CD14-positive monocyte (primary cell): ENCODE results near the gene FDX2. TPM values are rescaled to one million over a fixed set of nuclear protein-coding genes. Genes with fewer than 3 reads are reported as not detected.

Experiments
- DNase-seq, 3 donors: peaks; one replicate each; pipeline ENCODE4 v3.0.0-alpha.2; 2011 to 2022
- H2AFZ ChIP-seq: 2 replicates; pipeline ENCODE4 v1.6.0; 2012; ENCODE audit warnings: mild to moderate bottlenecking, low read depth, low read length, inconsistent platforms; ENCODE audit not compliant: insufficient read depth, poor library complexity, severe bottlenecking
- H3K27ac ChIP-seq, 2 donors: 1 replicate in 1 of 2; 2 replicates in 1 of 2; pipeline ENCODE4 v1.5.1; 2012 to 2013; ENCODE audit warnings: low read length in 2 of 2, control low read depth in 1 of 2, inconsistent platforms in 1 of 2, low read depth in 1 of 2, mild to moderate bottlenecking in 1 of 2
- H3K27me3 ChIP-seq, 2 donors: one replicate each; pipeline versions ENCODE4 v1.6.0 to v1.6.1; 2011 to 2013; ENCODE audit warnings: low read length in 2 of 2; ENCODE audit not compliant: control insufficient read depth in 2 of 2, insufficient read depth in 2 of 2
- H3K36me3 ChIP-seq, 2 donors: replicated peaks in 1 of 2; 1 replicate in 1 of 2; 2 replicates in 1 of 2; pipeline versions ENCODE4 v1.5.1 to v1.6.1; 2012 to 2013; ENCODE audit warnings: low read length in 2 of 2, control low read depth in 1 of 2, inconsistent platforms in 1 of 2, mild to moderate bottlenecking in 1 of 2; ENCODE audit not compliant: insufficient read depth in 2 of 2, control insufficient read depth in 1 of 2
- H3K4me1 ChIP-seq, 2 donors: 1 replicate in 1 of 2; 2 replicates in 1 of 2; pipeline versions ENCODE4 v1.5.1 to v1.6.1; 2012 to 2013; ENCODE audit warnings: low read length in 2 of 2, control low read depth in 1 of 2, inconsistent platforms in 1 of 2, mild to moderate bottlenecking in 1 of 2, moderate library complexity in 1 of 2; ENCODE audit not compliant: insufficient read depth in 2 of 2, control insufficient read depth in 1 of 2
- H3K4me2 ChIP-seq: replicated peaks from 2 replicates; pipeline ENCODE3; 2012; ENCODE audit warnings: low read length, moderate library complexity, mild to moderate bottlenecking; ENCODE audit not compliant: poor library complexity, severe bottlenecking; ENCODE audit errors: extremely low read depth
- H3K4me3 ChIP-seq, 3 experiments: fragments of 200-600 bp in 1 of 3; sonication (generic) in 1 of 3; replicated peaks in 1 of 3; 1 replicate in 2 of 3; 2 replicates in 1 of 3; pipeline ENCODE4 v1.5.1; 2011 to 2013; ENCODE audit warnings: low read length in 3 of 3, mild to moderate bottlenecking in 3 of 3, control low read depth in 2 of 3, low read depth in 2 of 3, inconsistent platforms in 1 of 3, moderate library complexity in 1 of 3
- H3K79me2 ChIP-seq: 2 replicates; pipeline ENCODE4 v1.6.0; 2012; ENCODE audit warnings: mild to moderate bottlenecking, control low read depth, inconsistent platforms, low read length, moderate library complexity; ENCODE audit not compliant: insufficient read depth
- H3K9ac ChIP-seq: 2 replicates; pipeline ENCODE4 v1.6.0; 2017; ENCODE audit warnings: low read length, mild to moderate bottlenecking; ENCODE audit not compliant: insufficient read depth, poor library complexity, severe bottlenecking
- H3K9me3 ChIP-seq, 2 donors: replicated peaks in 1 of 2; 1 replicate in 1 of 2; 2 replicates in 1 of 2; pipeline versions ENCODE4 v1.5.1 to v1.6.1; 2012 to 2013; ENCODE audit warnings: low read length in 2 of 2, control low read depth in 1 of 2; ENCODE audit not compliant: control insufficient read depth in 1 of 2, insufficient read depth in 1 of 2
- H4K20me1 ChIP-seq: 2 replicates; pipeline ENCODE4 v1.6.0; 2012; ENCODE audit warnings: mild to moderate bottlenecking, low read length, control low read depth, moderate library complexity; ENCODE audit not compliant: insufficient read depth
- H3K27ac Mint-ChIP-seq, 7 donors: one replicate each; pipeline ENCODE4 v1.8.0; 2020; ENCODE audit warnings: mild to moderate bottlenecking in 7 of 7, mixed read lengths in 7 of 7, moderate library complexity in 6 of 7, inconsistent platforms in 2 of 7
- H3K27me3 Mint-ChIP-seq, 3 donors: one replicate each; pipeline ENCODE4 v1.8.0; 2021 to 2022; ENCODE audit warnings: low read depth in 3 of 3, mild to moderate bottlenecking in 3 of 3, mixed read lengths in 3 of 3, moderate library complexity in 3 of 3, inconsistent platforms in 1 of 3
- H3K36me3 Mint-ChIP-seq, 2 donors: one replicate each; pipeline ENCODE4 v1.8.0; 2020; ENCODE audit warnings: mixed read lengths in 2 of 2, inconsistent platforms in 1 of 2, mild to moderate bottlenecking in 1 of 2
- H3K4me1 Mint-ChIP-seq: one replicate; pipeline ENCODE4 v1.8.0; 2020; ENCODE audit warnings: mild to moderate bottlenecking, mixed read lengths
- H3K4me3 Mint-ChIP-seq, 2 donors: one replicate each; pipeline ENCODE4 v1.8.0; 2020; ENCODE audit warnings: mild to moderate bottlenecking in 2 of 2, mixed read lengths in 2 of 2, moderate library complexity in 1 of 2
- H3K9me3 Mint-ChIP-seq, 7 donors: one replicate each; pipeline ENCODE4 v1.8.0; 2020 to 2022; ENCODE audit warnings: mixed read lengths in 7 of 7, mild to moderate bottlenecking in 6 of 7, moderate library complexity in 6 of 7, inconsistent platforms in 2 of 7
- WGBS: methylation state at CpG from one replicate; pipeline ENCODE4 v1.1.5; 2013; ENCODE audit warnings: missing lambda C conversion rate; ENCODE audit not compliant: insufficient coverage; 5-methylcytosine and 5-hydroxymethylcytosine counted together
- intact Hi-C, 2 donors: fragments of 100-400 bp; cut with micrococcal nuclease; formaldehyde crosslinking; loops; one replicate each; pipeline versions ENCODE4 v1.15.0 to v1.15.1; 2023
- polyA plus RNA-seq, 3 donors: library from polyadenylated mRNA; depleted of rRNA in 1 of 3; unstranded in 2 of 3; stranded (reverse) in 1 of 3; fragments of 300-500 nt in 2 of 3; fragments of >200 nt in 1 of 3; fragmentation: Illumina TruSeq in 2 of 3; gene quantifications; 1 replicate in 2 of 3; 2 replicates in 1 of 3; pipeline ENCODE4 v1.2.3, GENCODE V29; 2012 to 2021
- TF ChIP-seq, protein P1 (sequence below): fragments of 200-600 bp; IDR thresholded peaks from one replicate; pipeline ENCODE4 v1.8.0; 2022; ENCODE audit warnings: antibody characterized with exemption, mild to moderate bottlenecking

Gene FDX2
- polyA plus RNA-seq, 3 donors, result 5.5 to 6.8 (median 6.7) TPM

DNA sequence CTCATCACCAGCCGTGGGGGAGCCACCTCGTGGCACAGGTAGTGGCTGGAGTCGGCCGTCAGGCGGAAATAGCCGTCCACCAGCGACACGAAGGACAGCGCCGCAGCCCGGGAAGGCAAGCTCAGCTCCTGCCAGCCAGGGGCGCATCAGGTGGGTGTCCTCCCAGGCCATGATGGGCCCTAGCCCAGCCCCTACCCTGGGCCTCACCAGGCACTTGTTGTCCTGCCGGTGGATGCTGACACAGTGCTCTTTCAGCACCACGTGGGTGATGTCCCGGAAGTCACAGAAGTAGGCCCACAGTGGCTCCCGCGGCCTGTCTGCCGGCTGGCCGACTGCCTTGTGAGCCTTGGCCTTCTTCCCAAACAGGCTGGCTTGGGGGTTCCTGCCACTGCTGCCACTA is 48.8 kb upstream of the FDX2 start:
- Mint-ChIP-seq H3K27ac (peak overlapping the region in 1 of 7 donors; percentile 42), H3K4me1 (no peaks in the 10 kb centered on the region), H3K27me3 (peaks cover 0 to 2% (median 2%) of the 10 kb centered on the region in 3 donors), H3K4me3 (no peak overlapping the region), H3K36me3 (peaks cover 82 to 100% of the 10 kb centered on the region in 2 donors), H3K9me3 (no peaks in the 10 kb centered on the region)
- intact Hi-C loops, result no loop called here
- Histone ChIP-seq H3K9ac (no peak overlapping the region), H3K79me2 (peaks cover 46% of the 10 kb centered on the region), H4K20me1 (peaks cover 73% of the 10 kb centered on the region), H3K4me3 (no peak overlapping the region), H3K9me3 (no peaks in the 10 kb centered on the region), H3K27me3 (no peaks in the 10 kb centered on the region), H3K27ac (no peak overlapping the region), H3K36me3 (peaks cover 87 to 100% of the 10 kb centered on the region in 2 donors), H3K4me1 (no peaks in the 10 kb centered on the region), H2AFZ (no peak overlapping the region), H3K4me2 (no peak overlapping the region)
- 96% methylated on average over 17 of the region's 19 CpGs for WGBS
- DNase-seq, result no peak
- TF ChIP-seq, protein P1, sequence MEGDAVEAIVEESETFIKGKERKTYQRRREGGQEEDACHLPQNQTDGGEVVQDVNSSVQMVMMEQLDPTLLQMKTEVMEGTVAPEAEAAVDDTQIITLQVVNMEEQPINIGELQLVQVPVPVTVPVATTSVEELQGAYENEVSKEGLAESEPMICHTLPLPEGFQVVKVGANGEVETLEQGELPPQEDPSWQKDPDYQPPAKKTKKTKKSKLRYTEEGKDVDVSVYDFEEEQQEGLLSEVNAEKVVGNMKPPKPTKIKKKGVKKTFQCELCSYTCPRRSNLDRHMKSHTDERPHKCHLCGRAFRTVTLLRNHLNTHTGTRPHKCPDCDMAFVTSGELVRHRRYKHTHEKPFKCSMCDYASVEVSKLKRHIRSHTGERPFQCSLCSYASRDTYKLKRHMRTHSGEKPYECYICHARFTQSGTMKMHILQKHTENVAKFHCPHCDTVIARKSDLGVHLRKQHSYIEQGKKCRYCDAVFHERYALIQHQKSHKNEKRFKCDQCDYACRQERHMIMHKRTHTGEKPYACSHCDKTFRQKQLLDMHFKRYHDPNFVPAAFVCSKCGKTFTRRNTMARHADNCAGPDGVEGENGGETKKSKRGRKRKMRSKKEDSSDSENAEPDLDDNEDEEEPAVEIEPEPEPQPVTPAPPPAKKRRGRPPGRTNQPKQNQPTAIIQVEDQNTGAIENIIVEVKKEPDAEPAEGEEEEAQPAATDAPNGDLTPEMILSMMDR, result no peak

DNA sequence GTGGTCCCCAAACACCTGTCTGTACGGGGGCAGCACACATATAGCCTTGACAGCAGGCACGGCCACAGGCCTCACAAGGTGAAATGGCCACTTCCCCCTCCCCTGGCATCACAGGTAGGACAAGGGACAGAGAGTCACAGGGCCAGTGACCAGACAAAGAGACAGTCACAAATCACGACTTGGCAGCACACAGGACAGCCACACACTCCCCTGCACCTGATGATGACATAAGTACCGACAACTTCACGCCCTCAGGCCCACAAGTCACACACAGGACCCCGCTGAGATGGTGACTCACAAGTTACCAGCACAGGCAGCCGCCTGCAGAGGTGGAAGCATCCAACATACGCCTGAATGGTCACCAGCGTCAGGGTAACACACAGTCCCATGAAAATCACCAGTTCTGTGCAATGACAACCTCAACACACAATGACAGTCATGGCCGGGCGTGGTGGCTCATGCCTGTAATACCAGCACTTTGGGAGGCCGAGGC is 48.0 kb upstream of the FDX2 start:
- peaks cover 82 to 100% of the 10 kb centered on the region in 2 donors for H3K36me3 Mint-ChIP-seq
- Histone ChIP-seq H3K4me2 (no peak overlapping the region), H3K79me2 (peaks cover 38% of the 10 kb centered on the region), H3K9ac (no peak overlapping the region), H3K27me3 (no peaks in the 10 kb centered on the region), H3K36me3 (peaks cover 86 to 100% of the 10 kb centered on the region in 2 donors), H3K4me1 (no peaks in the 10 kb centered on the region), H4K20me1 (peaks cover 70% of the 10 kb centered on the region), H3K9me3 (no peaks in the 10 kb centered on the region), H3K4me3 (no peak overlapping the region), H3K27ac (no peak overlapping the region), H2AFZ (no peak overlapping the region)
- DNase-seq, result no peak
- TF ChIP-seq, protein P1, result no peak
- H3K27me3 Mint-ChIP-seq, result peaks cover 0 to 2% (median 2%) of the 10 kb centered on the region in 3 donors
- H3K4me3 Mint-ChIP-seq, result no peak overlapping the region
- intact Hi-C loops, result no loop called here
- no peaks in the 10 kb centered on the region for H3K9me3 Mint-ChIP-seq
- WGBS, result 97% methylated on average over 12 of the region's 12 CpGs
- peak overlapping the region in 1 of 7 donors; percentile 69 for H3K27ac Mint-ChIP-seq
- no peaks in the 10 kb centered on the region for H3K4me1 Mint-ChIP-seq
